Measurements from ENCODE around the gene COASY.

DNA sequence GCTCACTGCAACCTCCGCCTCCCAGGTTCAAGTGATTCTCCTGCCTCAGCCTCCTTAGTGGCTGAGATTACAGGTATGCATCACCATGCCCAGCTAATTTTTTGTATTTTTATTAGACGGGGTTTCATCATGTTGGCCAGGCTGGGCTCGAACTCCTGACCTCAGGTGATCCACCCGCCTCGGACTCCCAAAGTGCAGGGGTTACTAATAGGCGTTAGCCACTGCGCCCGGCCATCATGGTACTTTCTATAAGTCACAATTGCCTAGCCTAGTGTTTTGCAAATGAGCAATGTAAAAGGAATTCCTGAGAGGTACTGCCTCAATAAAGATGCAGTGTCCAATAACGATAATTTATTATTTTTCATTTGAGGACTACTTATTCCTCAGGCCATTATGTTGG, 29.5 kb downstream of the COASY start:
- TF ChIP-seq, protein P1, sequence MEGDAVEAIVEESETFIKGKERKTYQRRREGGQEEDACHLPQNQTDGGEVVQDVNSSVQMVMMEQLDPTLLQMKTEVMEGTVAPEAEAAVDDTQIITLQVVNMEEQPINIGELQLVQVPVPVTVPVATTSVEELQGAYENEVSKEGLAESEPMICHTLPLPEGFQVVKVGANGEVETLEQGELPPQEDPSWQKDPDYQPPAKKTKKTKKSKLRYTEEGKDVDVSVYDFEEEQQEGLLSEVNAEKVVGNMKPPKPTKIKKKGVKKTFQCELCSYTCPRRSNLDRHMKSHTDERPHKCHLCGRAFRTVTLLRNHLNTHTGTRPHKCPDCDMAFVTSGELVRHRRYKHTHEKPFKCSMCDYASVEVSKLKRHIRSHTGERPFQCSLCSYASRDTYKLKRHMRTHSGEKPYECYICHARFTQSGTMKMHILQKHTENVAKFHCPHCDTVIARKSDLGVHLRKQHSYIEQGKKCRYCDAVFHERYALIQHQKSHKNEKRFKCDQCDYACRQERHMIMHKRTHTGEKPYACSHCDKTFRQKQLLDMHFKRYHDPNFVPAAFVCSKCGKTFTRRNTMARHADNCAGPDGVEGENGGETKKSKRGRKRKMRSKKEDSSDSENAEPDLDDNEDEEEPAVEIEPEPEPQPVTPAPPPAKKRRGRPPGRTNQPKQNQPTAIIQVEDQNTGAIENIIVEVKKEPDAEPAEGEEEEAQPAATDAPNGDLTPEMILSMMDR (conservative IDR thresholded peaks at IDR 0.05 in 1 of 2, IDR thresholded peaks at IDR 0.05 in 1 of 2; ENCODE audit: extremely low read depth in 1 of 2, insufficient read depth in 1 of 2, low read depth in 1 of 2, low read length in 2 of 2): no peak
- TF ChIP-seq EZH2 (IDR thresholded peaks at IDR 0.05; ENCODE audit: borderline replicate concordance, low read length): no peak

Data from mammary epithelial cell (primary cell).